Activated CD4-positive, alpha-beta T cell treated with anti-CD3 and anti-CD28 coated beads for 4 hours (primary cell): ENCODE data around the gene ITPRIP.

Source experiments
- DNase-seq, 2 donors: peaks; one replicate each; pipeline ENCODE4 v3.0.0-alpha.2; 2020

Gene ITPRIP

DNA sequence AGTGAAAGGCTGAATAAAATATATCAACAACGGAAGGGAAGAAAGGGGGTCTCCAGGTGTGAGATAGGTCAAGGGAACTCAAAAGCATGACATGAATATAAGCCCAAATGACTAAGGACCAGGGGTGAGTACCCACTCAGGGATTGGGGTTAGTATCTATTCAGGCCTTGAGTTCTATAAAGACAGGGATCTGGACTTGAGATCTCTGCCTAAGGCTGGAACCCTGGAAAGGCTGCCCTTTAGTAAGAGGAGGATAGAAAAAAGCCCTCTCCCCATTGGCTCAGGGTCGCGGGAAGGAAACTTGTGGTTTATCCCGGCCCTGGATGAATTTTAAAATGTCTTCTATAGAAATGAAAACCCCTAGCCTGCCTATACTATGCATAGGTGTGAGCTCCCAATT is 2.4 kb upstream of the ITPRIP start:
- no peak for DNase-seq

- DNase-seq = no peak
These were observed 1.9 kb upstream of the ITPRIP start for GRCh38 chr10:104340111-104340526.

- no peak for DNase-seq
These were observed 1.3 kb upstream of the ITPRIP start for GRCh38 chr10:104339469-104340110.

- DNase-seq = no peak
These were observed 712 bp downstream of the ITPRIP start for GRCh38 chr10:104337521-104337984.

DNA sequence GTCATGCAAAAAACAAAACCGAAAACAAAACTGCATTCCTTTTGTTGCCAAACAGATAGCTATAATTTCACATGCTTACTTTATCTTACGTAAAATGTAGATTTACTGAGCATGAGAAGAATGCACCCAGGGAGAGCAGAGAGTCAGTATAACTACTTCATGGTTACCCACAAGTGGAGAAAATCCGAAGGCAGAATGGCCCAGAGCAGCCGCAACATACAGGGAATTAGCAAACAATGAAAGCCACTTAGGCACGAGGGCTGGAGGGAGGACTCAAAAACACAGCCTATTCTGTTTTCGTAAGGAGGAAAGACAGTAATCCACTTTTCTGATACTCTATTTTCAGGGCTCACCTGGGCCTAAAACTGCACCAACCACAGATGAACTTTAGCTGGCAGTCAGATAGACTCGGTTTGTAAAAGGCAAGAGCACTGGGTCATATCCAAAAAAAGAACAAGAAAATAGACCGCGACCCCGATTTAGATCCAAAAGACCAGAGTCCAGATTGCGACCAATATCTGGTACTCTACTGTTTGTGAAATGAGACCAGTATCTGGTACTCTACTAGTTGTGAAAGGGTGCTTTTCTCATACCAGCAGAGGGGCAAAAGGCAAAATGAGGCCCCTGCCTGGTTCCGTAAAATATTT is 1.3 kb downstream of the ITPRIP start:
- no peak for DNase-seq

DNA sequence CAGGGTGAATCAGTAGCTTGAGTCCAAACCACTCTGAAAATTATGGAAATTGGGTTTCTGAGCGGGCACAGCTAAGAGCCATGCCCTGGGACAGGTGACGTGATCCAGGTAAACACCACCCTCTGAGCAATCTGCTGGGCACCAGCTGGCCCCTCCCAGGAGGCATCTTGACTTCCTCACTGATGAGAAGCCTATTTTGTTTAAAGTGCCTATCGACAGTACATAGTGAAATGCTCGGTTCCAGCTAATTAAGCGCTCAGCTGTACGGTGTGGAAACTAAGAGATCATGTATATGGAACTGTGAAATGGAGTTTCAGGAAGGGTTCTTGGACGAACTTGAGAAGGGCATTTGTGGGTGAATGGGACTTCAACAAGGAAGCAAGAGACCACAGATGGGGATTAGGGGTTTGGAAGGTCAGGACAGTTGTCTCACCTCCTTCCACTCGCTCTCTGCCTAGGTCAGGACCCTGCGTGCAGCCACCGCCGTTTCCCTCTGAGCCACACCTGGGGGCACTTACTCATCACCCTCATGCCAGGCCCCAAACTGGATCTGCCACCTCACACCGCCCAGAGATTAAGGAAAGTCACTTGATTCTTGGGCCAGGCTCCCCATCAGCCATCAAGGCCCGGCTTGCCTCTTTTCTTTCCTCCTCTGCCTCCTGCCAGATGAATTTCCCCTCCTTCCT is 3.2 kb downstream of the ITPRIP start:
- no peak for DNase-seq

GRCh38 chr10:104334561-104334960 is 3.7 kb downstream of the ITPRIP start:
- DNase-seq = no peak

DNA sequence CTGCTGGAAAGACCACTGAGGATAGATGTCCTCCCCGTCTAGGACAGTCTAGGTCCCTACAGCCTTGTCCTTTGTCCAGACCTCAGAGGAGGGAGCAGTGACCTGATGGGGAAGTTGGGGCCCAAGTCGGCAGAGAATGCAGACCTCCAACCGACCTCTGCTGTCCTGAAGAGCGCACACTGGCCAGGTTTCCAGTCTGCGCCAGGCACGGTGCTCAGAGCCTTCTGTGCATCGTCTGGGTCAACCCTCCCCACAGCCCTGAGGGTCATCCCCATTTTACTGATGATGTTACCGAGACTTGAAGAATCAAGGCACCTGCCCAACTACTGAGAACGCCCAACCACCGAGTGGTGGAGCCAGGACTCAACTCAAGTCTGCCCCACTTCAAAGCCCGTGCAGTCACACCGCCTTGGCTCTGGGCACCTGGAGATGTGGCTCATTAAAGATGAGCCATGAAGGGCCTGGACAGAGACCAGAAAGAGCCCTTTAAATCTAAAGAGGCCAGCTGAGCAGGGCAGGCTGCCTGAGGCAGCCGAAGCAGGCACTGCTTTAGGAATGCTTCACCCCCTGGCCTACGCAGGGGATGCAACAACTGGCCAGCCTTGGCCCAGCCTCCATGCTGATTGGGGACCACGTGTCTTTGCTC is 4.4 kb downstream of the ITPRIP start:
- DNase-seq = no peak

DNA sequence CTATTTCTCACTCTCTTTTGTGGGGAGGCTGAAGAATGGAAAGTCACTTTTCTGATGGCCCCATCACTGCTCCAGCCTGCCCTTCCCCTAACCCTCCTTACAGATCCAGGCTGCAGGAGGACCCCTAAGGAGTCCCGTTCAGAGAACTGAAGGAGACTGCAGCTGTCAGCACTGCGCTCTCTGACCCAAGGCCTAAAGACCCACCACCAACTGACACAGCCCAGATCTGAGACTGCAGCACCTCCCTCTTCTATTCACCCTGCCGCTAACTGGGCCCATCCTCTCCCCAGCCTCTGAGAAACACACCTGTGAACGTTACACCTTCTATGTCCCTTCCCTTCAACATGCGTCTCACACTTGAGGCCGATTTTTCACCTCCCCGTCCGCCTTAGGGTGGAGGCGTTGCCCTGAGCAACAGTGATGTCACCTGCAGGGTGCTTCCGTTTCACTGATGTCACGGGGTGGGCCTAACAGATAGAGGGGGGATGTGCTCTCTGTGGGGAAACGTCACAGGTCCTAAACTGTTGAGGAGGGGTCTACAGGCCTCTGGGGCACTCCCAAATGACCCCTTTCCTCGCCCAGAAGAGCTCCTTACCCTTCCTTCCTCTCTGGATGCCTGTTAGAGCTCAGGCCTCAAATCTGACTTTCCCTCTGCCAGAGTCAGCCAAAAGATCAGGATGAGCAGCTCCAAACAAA is 5.1 kb downstream of the ITPRIP start:
- DNase-seq = peak; percentile 56 to 72

DNA sequence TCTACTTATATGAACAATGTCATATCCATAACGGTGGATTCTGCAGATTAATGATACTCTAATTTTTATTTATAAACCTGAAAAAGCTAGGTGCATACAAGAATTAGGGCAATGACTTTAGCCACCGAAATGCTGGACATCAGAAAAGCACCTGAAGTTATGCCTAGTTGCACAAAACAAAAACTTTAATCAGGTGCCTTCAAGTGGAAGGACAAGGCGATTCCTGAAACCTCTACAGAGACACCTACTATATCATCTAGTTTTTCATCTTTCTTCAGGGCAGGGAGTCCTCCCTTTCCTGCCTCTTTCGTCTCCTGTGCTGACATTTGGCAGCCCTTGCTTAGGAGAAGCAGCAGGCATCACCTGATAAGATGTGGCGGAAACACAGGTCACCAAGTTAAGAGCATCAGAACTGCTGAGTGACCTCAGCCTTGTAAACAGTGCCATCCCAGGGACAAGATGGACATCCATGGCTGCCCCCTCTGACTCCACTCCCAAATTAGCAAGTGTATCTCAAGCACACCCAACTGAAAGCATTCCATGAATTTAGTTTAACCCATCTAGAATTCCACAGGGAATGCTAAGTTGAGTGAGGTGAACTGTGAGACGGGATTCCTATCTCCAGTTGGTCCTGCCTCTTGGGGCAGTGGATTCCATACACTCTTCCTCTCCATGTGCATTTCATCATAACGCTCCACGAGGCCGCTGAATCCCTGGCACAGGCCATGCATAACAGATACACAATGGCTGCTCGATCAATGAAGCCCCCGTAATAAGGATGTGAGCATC is 5.8 kb downstream of the ITPRIP start:
- no peak for DNase-seq

GRCh38 chr10:104331208-104331838 is 6.9 kb downstream of the ITPRIP start:
- no peak for DNase-seq

DNA sequence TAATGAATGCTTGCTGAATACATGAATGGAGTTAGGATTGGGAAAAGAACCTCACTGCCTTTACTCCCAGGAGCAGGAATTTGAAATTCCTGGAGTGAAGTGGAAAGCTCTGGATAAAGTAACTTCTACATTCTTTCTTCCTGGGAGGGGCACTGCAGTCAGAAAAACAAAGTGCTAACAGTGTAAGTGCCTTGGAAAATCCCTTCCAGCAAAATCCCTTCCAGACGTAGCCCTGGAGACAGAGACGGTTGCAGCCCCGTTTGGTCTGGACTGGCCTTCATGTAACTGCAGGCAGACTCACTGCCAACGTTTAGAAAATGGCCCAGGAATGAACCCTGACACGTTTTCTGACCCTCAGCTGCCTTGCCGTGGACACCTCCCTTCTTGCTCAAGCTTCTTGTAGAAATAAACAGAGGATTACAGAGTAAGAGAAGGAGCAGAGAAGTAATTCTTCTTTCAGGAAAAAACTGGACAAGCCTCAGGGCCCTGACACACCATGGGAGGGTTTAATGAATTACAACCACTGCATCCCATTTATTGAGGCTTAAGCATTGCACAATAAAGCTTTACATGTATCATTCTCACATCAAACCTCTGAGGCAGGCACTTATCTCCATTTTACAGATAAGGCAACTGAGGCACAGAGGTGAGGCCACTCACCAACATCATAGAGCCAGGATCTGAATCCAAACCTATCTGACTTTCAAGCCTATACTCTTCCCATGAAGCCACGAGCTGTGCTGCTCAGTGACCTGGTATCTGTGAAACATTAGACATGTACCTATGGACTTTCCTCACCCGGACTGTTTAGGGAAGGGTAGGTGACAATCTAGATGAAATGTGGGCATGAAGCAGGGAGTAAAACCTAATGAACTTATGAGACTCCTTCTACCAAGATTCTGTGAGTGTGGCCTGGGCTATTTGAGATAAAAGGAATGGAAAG is 7.8 kb downstream of the ITPRIP start:
- no peak for DNase-seq

DNA sequence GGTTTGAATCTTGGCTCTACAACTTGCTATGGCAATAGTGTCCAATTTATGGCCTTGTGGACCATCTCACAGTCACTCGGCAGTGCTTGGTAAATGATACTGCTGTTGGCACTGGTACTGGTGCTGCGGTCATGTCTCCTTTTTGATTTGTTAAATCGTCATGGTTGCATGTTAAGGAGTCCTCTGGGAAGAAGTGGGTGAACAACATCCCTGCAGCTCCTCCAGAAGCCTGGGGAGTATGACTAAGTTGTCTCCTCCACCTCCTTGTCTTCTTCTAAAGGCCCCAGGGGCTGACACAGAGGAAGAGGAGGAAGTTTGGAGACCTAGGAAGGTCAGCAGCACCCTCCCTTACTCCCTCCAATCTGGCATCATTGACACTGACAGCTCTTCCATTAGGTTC is 8.5 kb downstream of the ITPRIP start:
- no peak for DNase-seq

GRCh38 chr10:104328896-104329710 is 9.2 kb downstream of the ITPRIP start:
- peak; percentile 75 to 85 for DNase-seq

DNA sequence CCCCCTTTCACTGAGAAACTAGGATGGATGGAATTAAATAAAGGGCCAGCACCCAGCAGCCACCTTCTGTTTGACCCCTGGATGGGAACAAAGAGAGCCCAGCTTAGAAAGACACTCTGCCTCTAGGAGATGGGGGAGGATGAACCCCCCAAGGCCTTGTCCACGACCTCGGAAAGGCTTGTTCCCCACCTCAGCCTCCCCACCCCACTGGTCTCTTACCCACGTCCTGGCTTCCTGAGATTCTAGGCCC is 9.7 kb downstream of the ITPRIP start:
- no peak for DNase-seq

GRCh38 chr10:104327745-104328645 is 10.3 kb downstream of the ITPRIP start:
- DNase-seq = no peak

DNA sequence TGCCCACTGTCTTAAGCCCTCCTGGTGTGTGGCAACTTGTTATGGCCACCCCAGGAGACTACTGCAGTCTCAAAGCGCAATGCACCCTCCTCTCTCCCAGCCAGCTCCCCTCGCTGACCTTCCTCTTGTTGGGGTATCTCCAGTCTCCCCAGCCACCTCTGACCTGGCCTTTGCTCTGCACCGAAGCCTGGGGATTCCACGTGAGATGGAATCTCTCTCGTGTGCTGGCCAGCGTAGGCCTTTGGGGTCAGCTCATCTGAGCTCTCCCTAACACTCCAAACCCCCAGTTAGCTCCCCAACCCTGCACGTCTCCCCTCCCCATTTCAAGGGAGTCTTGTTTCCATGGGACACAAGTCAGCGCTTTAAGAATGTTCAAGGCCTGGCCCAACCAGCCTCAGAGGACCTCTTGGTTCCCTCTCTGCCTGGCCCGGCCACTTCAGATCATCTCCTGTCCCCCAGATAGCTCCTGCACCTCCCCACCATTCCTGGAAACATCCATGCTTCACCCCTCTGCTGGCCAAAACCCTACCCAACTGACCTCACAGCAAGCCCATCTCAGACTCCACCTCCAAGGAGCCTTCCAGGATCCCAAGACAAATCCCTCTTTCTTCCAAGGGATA is 11.2 kb downstream of the ITPRIP start:
- DNase-seq = no peak
